Esophagus squamous epithelium (tissue), 5 donors: ENCODE data around the gene BARHL1. TPM values are rescaled to one million over a fixed set of nuclear protein-coding genes. Genes with fewer than 3 reads are reported as not detected.

ENCODE experiments used
- DNase-seq: peaks from one replicate; lab custom pipeline; 2025; lab: John Stamatoyannopoulos, UW
- H3K27ac ChIP-seq, 4 donors: fragments of 200-600 bp; sonication (generic); one replicate each; pipeline ENCODE4 v1.5.1; 2016 to 2019; ENCODE audit warnings: mild to moderate bottlenecking in 1 of 4
- H3K27me3 ChIP-seq, 4 donors: fragments of 200-600 bp; sonication (generic); 1 replicate in 3 of 4; 2 replicates in 1 of 4; pipeline versions ENCODE4 v1.5.1 to v1.6.0; 2017 to 2021; ENCODE audit warnings: antibody characterized with exemption in 1 of 4
- H3K36me3 ChIP-seq, 3 donors: fragments of 200-600 bp; sonication (generic); one replicate each; pipeline ENCODE4 v1.5.1; 2016 to 2019
- H3K4me1 ChIP-seq, 3 donors: fragments of 200-600 bp; sonication (generic); one replicate each; pipeline ENCODE4 v1.5.1; 2017 to 2019
- H3K4me3 ChIP-seq, 4 donors: fragments of 200-600 bp; sonication (generic); 1 replicate in 3 of 4; 2 replicates in 1 of 4; pipeline ENCODE4 v1.5.1; 2016 to 2019; ENCODE audit warnings: mild to moderate bottlenecking in 2 of 4, moderate library complexity in 1 of 4
- H3K9me3 ChIP-seq, 3 donors: fragments of 200-600 bp; sonication (generic); one replicate each; pipeline ENCODE4 v1.5.1; 2016 to 2019
- CTCF ChIP-seq, 6 experiments: fragments of 450-650 bp in 4 of 6; fragments of 200-600 bp in 2 of 6; sonication (generic) in 2 of 6; IDR thresholded peaks; one replicate each; pipeline ENCODE4 v1.5.1; 2016 to 2019; ENCODE audit warnings: antibody characterized with exemption in 6 of 6, mild to moderate bottlenecking in 4 of 6, moderate library complexity in 4 of 6
- POLR2A ChIP-seq, 4 donors: fragments of 450-650 bp; IDR thresholded peaks; one replicate each; pipeline ENCODE4 v1.6.1; 2017; ENCODE audit warnings: antibody characterized with exemption in 4 of 4, mild to moderate bottlenecking in 4 of 4, moderate library complexity in 3 of 4
- WGBS, 2 donors: methylation state at CpG; one replicate each; pipeline ENCODE4 v1.1.5; 2018; 5-methylcytosine and 5-hydroxymethylcytosine counted together
- intact Hi-C: fragments of 100-400 bp; cut with DNase I; formaldehyde crosslinking; loops from one replicate; pipeline ENCODE4 v1.15.0; 2022
- total RNA-seq, 4 donors: library from RNA; depleted of rRNA; stranded (reverse); fragments of >200 nt; gene quantifications; one replicate each; pipeline ENCODE4 v1.1.0, GENCODE V29; 2016
- donor health status: DM: yes; HTN: yes; CAD: no.

BARHL1 gene
- total RNA-seq, 4 donors from 2014 or later, result not detected

DNA sequence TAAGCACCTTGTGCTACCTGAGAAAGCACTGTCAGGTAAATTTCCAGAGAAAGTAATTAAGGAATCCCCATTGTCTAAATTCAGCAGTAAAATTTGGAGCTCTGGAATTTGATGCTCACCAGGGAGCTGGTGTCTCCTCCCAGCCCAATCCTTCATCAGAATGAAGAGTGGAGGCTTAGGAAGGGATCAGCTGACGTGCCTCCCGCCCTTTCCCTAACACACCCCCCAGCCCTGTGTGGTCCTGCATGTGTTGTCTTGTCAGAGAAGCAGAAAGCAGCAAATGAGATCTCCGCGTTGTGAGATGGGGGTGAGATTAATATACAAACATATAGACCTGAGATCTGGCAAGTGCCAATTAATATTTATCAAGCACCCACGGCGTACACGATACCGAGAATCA, 26.9 kb upstream of the BARHL1 start:
- DNase-seq, result no peak
- intact Hi-C loops, result no loop called here
- H3K27me3 ChIP-seq, result peaks cover 0 to 77% (median 0%) of the 10 kb centered on the region in 4 donors
- H3K4me1 ChIP-seq, result no peaks in the 10 kb centered on the region
- no peaks in the 10 kb centered on the region for H3K9me3 ChIP-seq
- no peak overlapping the region for H3K4me3 ChIP-seq
- WGBS, 2 donors, result 46 to 62% methylated on average over 6 to 8 of the region's 8 CpGs
- no peaks in the 10 kb centered on the region for H3K36me3 ChIP-seq
- TF ChIP-seq CTCF (IDR thresholded peaks at IDR 0.05), result no peak
- TF ChIP-seq POLR2A (IDR thresholded peaks at IDR 0.05), result no peak
- H3K27ac ChIP-seq, result no peak overlapping the region

- no peak for DNase-seq
- Histone ChIP-seq H3K27me3 (peaks cover 0 to 77% (median 0%) of the 10 kb centered on the region in 4 donors), H3K9me3 (no peaks in the 10 kb centered on the region), H3K4me3 (no peak overlapping the region), H3K27ac (no peak overlapping the region), H3K36me3 (no peaks in the 10 kb centered on the region), H3K4me1 (no peaks in the 10 kb centered on the region)
- TF ChIP-seq CTCF (IDR thresholded peaks at IDR 0.05) (no peak), POLR2A (IDR thresholded peaks at IDR 0.05) (no peak)
- 49 to 57% methylated on average over 4 to 5 of the region's 6 CpGs for WGBS, 2 donors
- intact Hi-C loops, result no loop called here
These were observed 26.2 kb upstream of the BARHL1 start for GRCh38 chr9:132556235-132556634.

GRCh38 chr9:132556714-132557113, 25.7 kb upstream of the BARHL1 start:
- Histone ChIP-seq H3K36me3 (no peaks in the 10 kb centered on the region), H3K4me3 (no peak overlapping the region), H3K9me3 (no peaks in the 10 kb centered on the region), H3K27ac (no peak overlapping the region), H3K4me1 (no peaks in the 10 kb centered on the region), H3K27me3 (peaks cover 0 to 82% (median 0%) of the 10 kb centered on the region in 4 donors)
- DNase-seq, result no peak
- no peak for TF ChIP-seq POLR2A (IDR thresholded peaks at IDR 0.05)
- no peak for TF ChIP-seq CTCF (IDR thresholded peaks at IDR 0.05)
- 54 to 59% methylated on average over 20 to 26 of the region's 26 CpGs for WGBS, 2 donors
- intact Hi-C loops, result no loop called here

DNA sequence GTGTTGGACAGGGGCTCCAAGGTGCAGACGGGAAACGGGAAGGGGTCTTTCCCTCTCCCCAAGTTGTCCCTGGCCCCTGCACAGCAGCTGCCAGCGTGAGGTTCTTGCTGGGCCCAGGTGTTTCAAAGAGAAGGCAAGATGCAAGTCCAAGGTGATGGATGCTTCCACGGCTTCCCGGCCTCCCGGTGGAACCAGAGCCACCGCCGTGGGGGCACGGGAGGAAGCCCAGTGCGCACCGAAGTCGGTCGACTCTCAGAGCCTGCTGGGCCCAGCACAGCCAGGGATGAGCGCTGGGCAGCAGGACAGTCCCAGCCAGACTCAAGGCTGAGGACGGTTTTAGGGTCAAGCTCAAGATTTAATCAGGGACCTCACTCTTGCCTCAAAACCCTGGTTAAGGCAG, 25.2 kb upstream of the BARHL1 start:
- H3K4me3 ChIP-seq, result no peak overlapping the region
- peaks cover 0 to 86% (median 0%) of the 10 kb centered on the region in 4 donors for H3K27me3 ChIP-seq
- WGBS, 2 donors, result 64 to 96% methylated on average over 3 to 10 of the region's 15 CpGs
- no peak overlapping the region for H3K27ac ChIP-seq
- no peaks in the 10 kb centered on the region for H3K36me3 ChIP-seq
- intact Hi-C loops, result no loop called here
- H3K9me3 ChIP-seq, result no peaks in the 10 kb centered on the region
- no peak for DNase-seq
- H3K4me1 ChIP-seq, result no peaks in the 10 kb centered on the region
- TF ChIP-seq CTCF (IDR thresholded peaks at IDR 0.05) (no peak), POLR2A (IDR thresholded peaks at IDR 0.05) (no peak)

GRCh38 chr9:132559711-132560110, 22.7 kb upstream of the BARHL1 start:
- Histone ChIP-seq H3K4me1 (no peaks in the 10 kb centered on the region), H3K36me3 (no peaks in the 10 kb centered on the region), H3K27me3 (peaks cover 0 to 86% (median 0%) of the 10 kb centered on the region in 4 donors), H3K27ac (no peak overlapping the region), H3K4me3 (no peak overlapping the region), H3K9me3 (no peaks in the 10 kb centered on the region)
- DNase-seq, result no peak
- TF ChIP-seq CTCF (IDR thresholded peaks at IDR 0.05) (no peak), POLR2A (IDR thresholded peaks at IDR 0.05) (no peak)
- WGBS, 2 donors, result 83 to 88% methylated on average over 2 of the region's 2 CpGs
- intact Hi-C loops, result no loop called here
